ELF-1 (cell line): ENCODE data around the gene KIAA1210.
"Not testable (repeated sequence)": the region's sequence is repeated elsewhere in the genome, so short reads cannot be mapped to it uniquely, and the experiment has no call there.

ENCODE experiments used
- DNase-seq: peaks from one replicate; pipeline ENCODE4 v3.0.0-alpha.2; 2016; ENCODE audit warnings: low read depth, low spot score

The KIAA1210 gene

GRCh38 chrX:119040432-119040831 lies 87.2 kb downstream of the KIAA1210 start:
- DNase-seq = no peak

- no peak for DNase-seq
Observed at GRCh38 chrX:119036107-119037029, 91.2 kb downstream of the KIAA1210 start.

DNA sequence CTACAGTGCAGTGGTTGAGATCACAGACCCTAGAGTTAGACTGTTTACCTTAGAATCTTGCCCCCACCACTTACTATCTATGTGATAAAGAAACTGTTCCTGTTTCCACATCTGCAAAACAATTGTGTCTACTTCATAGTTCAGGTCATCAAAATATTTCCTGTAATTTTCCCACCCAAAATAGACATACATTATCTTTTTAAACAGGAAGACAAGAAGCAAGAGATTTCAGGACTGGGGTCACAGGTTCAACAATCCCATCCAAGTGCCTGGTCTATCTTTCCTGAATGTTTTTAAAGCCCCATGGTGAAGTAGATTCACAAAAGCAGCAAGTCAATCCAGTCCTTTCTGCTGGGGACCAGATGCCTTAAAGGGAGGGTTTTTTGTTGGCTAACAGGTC lies 96.6 kb downstream of the KIAA1210 start:
- DNase-seq = no peak

DNA sequence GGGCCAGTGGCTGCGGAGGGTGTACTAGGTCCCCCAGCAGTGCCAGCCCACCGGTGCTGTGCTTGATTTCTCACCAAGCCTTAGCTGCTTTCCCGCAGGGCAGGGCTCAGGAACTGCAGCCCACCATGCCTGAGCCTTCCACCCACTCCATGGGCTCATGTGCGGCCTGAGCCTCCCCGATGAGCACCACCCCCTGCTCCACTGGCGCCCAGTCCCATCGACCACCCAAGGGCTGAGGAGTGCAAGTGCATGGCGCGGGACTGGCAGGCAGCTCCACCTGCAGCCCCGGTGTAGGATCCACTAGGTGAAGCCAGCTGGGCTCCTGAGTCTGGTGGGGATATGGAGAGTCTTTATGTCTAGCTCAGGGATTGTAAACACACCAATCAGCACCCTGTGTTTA lies 98.0 kb downstream of the KIAA1210 start:
- not testable (repeated sequence) for DNase-seq

GRCh38 chrX:119028733-119029330 lies 98.8 kb downstream of the KIAA1210 start:
- no peak for DNase-seq
